ENCODE results near the gene HIPK3.
"Not testable (repeated sequence)": the region's sequence is repeated elsewhere in the genome, so short reads cannot be mapped to it uniquely, and the experiment has no call there.

The HIPK3 gene

DNA sequence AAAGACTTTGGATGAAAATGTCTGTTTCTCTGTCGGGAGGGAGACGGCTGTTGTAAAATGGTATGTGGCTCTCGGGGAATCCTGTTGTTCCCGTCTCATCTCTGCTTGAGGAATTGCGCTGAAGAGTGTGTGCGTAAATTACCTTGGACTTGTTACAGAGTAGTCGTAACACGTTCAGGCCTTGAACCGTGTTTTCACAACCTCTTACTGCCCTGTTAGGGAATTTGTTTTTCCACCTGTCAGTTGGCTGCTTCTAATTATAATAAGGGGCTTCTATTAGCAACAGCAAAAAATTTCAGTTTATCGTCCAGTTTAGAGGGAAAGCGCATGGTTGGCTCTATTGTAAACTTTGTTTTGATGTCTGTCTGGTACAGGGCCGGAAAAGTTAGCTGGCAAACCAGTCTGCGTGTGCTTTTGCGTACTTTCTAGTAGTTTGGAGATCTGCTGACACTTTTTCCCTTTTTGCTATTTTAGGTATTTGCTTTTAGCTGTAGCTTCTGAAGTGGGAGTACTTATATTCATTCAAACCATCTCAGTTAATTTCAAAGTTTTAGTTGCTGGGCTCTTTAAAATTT lies 1.5 kb downstream of the HIPK3 start:
- no peak for DNase-seq (ENCODE audit: low read depth)

DNA sequence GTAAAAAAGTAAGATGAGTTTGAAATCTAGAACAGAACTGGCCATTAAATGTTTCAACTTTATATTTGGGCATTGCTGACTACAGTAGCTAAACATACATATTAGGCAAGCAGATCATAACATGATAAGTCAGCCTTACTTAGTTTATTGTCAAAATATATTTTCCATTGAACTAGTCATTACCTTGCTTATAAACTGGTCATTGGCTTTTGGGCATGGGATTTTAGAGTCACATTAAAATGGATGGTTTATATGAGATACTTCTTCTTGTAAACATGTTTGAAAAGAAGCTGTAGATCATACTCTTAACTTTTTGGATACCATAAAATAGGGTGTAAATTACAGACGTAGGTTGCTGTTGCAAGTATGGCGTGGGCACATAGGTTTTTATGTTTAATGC lies 2.7 kb downstream of the HIPK3 start:
- DNase-seq (ENCODE audit: low read depth) = no peak

DNA sequence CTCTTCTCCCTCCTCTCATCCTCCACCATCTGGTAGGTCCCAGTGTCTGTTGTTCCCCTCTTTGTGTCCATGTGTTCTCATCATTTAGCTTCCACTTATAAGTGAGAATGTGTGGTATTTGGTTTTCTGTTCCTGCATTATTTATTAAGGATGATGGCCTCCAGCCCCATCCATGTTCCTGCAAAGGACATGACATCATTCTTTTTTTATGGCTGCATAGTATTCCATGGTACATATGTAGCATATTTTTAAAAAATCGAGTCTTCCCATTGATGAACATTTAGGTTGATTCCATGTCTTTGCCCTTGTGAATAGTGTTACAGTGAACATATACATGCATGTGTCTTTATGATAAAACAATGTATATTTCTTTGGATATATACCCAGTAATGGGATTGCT lies 4.2 kb downstream of the HIPK3 start:
- DNase-seq (ENCODE audit: low read depth) = not testable (repeated sequence)

DNA sequence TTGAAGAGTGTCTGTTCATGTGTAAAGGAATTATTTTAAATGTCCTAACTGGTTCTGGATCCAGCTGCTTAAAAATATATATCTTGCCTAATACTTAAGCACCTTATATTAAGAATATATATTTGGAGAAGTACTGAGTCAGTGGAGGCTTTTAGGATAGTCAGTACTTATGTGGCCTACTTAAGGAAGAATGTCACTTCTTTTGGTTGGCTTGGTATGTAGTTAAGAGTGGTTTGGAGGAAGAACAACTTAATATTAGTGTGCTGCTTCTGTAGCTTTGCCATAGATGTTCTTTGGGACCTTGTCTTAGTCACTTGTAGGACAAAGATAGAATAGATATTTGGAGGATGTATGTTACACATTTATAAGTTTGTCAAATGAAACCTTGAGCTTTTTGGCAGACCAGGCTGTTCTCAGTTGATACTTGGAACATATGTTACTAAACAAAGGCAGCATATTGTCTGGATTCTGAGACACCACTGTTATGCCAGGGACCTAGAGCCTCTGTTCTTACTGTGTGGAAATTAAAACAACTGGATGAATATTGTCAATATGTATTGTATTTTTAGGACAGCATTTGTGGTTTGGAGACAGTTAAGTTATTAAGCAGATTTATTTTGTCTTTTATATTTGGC lies 4.9 kb downstream of the HIPK3 start:
- DNase-seq (ENCODE audit: low read depth) = no peak

DNA sequence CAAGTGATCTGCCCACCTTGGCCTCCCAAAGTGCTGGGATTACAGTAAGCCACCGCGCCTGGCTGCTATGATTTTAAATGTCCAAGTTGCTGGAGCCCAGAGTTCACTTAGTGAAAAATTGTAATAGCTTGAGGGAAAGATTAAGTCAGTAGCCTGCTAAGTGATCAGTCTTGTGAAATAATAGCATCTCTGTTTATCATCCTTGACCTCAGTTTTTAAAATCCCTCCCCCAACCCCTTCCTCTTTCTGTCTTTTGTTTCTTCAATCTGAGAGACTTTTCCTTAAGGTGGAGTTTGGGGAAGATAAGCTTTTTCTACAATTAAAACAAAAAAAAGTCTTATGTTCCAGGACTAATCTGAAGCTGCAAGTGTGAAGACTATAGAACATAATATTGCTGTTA lies 6.4 kb downstream of the HIPK3 start:
- DNase-seq (ENCODE audit: low read depth) = no peak

DNA sequence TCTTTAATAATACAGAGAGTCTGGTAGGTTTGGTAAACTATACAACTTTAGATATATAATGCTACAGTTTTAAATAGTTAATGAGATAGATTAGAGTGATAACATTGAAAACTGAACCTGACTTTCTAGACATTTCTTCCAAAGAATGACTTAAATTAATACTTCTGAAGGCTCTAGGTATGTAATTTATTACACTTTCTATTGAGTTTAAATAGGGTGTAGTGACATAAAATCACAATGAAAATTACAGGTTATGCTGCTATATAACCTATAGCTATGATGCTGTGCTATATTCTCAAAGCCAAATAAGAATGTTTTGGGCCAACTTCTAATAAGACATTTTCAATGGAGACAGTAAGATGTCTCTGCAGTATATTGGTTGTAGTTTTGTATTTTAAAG lies 7.7 kb downstream of the HIPK3 start:
- DNase-seq (ENCODE audit: low read depth) = no peak

DNA sequence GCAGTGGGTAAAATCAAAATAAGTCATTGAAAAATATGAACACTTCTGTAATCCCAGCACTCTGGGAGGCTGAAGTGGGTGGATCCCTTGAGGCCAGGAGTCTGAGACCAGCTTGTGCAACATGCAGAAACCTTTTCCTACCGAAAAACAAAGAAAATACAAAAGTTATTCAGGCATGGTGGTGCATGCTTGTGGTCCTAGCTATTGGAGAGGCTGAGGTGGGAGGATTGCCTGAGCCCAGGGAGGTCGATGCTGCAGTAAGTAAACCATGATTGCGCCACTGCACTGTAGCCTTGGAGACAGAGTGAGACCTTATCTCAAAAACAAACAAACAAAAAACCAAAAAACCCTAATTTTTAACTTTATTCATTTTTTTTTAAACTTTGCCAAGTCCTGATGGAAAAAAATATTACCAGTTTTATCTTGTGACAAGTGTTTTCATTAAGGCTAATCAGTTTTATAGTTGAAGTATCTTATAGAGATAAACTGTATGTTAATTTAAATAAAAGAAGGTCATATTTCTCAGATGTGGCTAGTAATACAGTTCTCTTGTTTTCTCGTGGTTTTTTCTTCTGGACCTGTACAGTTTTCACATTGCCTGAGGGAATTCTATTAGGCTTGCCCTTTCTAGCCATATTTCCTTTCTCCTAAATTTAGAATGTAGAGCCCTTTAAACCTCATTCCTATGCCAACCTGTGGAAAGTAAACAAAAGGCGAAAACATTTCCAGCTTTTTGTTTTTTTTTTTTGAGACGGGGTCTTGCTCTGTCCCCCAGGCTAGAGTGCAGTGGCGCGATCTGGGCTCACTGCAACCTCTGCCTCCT lies 9.4 kb downstream of the HIPK3 start:
- DNase-seq (ENCODE audit: low read depth) = no peak

DNA sequence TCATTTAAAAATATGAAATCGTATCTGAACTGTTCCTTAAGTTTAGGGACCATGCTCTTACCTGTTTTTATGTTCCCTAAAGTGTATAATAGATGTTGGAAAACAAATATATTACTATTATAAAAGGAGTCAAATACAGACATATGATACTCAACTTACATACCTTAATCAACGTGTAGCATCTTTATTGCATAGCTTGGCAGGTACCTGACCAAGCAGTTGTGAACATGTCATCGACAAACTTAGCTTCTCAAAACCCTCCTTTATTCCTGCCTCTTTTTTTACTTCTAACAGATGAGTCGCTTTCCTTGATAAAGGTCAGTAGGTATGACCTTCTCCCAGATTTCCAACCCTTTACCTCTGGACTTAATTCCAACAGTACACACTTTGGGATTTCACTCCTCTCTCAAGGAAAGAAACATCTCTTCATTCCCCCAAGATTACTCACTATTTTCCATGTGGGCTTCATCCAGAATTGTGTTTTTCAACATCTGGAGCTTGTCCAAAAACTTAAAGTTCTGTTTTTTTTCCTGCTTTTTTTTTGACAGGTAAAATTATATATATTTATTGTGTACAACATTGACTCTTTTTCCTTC lies 11.9 kb downstream of the HIPK3 start:
- no peak for DNase-seq (ENCODE audit: low read depth)

DNA sequence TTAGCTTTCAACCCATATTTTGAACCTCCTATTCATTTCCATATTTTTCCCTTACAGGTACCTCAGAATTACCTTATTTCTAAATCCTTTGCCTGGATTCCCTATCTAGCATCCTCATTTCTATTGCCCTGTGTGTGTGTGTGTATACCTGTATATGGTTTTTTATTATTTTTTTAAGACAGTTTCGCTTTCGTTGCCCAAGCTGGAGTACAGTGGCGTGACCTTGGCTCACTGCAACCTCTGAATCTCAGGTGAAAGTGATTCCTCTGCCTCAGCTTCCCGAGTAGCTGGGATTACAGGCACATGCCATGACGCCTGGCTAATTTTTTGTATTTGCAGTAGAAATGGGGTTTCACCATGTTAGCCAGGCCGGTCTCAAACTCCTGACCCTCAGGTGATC lies 12.6 kb downstream of the HIPK3 start:
- no peak for DNase-seq (ENCODE audit: low read depth)

DNA sequence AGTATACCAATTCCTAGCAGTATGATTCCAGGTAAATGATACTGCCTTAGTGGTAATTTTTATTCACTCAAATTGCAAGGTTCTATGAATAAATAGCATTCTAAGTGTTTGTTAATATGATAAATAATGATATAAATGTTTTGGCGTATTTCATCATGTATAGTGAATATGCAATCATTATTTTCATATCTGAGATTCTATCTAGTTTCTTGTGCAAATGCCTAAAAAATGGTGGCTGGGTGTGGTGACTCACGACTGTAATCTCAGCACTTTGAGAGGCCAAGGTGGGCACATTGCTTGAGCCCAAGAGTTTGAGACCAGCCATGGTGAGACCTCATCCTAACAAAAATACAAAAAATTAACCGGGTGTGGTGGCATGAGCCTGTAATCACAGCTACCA lies 13.9 kb downstream of the HIPK3 start:
- DNase-seq (ENCODE audit: low read depth) = no peak

DNA sequence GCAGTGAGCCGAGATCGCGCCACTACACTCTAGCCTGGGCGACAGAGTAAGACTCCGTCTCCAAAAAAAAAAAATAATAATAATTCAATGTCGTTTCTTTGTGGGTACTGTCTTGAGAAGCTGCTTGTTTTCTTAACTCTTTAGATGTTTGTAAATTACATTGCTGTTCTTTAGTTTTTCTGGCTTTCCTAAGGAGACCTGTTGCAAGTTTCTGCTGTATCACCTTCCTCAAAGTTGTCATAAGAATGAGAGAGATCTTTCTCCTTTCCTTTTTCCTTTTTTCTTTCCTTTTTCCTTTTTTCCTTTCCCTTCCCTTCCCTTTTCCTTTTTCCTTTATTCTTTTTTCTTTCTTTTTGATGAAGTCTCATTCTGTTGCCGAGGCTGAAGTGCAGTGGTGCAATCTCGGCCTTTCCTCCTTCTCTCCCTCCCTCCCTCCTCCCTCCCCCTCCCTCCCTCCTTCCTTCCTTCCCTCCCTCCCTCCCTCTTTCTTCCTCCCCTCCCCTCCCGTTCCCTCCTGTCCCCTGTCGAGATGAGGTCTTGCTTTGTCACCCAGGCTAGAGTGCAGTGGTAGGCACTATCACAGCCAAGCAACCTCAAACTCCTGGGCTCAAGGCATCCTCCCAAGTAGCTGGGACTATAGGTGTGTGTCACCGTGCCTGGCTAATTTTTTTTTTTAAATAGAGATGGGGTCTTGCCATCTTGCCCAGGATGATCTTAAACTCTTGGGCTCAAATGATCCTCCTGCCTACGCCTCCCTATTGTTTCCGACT lies 15.3 kb downstream of the HIPK3 start:
- DNase-seq (ENCODE audit: low read depth) = no peak

DNA sequence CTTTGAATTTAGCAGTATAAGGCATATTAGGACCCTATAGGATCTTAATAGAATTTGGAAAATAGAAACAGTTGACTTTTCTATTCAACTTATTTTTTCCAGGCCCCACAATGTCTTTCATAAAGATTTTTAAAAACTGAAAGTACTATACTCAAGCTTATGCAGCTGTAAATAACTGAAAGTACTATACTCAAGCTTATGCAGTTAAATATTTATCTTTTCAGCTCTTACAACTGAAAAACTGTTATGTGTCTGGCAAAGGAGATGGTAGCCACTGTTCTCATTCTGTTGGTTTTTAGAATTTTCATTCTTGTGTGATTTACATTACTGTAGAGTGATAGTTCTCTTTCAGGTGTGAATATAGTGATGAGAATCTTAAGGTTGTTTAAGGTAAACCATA lies 16.5 kb downstream of the HIPK3 start:
- DNase-seq (ENCODE audit: low read depth) = no peak

DNA sequence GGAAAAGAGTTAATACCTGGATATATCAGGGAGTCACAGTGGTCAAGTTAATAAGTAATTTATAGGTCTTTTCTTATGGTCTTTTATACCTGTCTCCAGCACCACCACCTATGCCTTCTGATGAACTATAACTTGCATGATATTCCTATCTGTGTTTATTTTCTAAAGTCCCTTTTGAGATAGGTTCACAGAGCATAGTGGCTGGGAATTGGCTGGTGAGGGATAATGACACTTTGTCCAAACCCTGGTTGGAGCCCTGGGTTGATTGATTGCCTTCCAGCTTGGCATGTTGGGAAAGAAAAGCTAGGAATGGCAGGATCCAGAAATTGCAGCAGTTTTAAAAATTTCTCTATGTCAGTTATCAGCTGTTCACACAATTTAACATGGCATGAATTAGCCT lies 23.2 kb downstream of the HIPK3 start:
- DNase-seq (ENCODE audit: low read depth) = no peak

DNA sequence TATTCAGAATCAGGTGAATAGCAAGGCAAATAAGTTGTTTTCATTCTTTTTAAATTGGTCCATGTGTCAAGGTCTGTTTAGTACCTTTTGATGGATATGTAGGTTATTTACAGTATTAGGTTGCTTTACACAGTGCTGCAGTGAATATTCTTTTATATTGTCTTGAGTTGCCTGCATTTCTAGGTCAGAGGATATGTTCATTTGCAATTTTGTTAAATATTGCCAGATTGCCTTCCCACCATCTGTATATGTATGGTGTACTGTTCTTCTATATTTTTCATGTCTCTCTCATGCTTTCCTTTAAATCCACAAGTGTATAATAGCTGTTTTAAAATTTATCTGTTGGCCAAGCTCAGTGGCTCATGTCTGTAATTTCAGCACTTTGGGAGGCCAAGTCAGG lies 24.6 kb downstream of the HIPK3 start:
- DNase-seq (ENCODE audit: low read depth) = no peak

DNA sequence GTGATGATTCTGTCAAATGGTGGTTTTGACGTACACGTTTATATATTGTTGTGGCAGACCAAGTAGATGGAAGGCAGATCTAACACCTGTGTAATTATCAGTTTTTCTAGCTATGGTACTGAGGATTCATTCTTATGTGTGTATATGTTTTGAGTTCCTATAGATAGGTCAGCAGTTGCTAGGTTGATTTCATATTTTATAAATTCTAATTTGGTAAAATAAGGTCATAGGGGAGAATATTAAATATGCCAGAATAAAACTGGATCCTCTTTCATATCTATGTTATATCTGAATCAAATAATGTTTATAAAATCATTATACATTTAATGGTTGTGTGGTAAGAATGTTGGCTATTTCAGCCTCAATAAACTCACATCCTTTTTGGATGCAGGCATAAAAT lies 27.6 kb downstream of the HIPK3 start:
- no peak for DNase-seq (ENCODE audit: low read depth)

DNA sequence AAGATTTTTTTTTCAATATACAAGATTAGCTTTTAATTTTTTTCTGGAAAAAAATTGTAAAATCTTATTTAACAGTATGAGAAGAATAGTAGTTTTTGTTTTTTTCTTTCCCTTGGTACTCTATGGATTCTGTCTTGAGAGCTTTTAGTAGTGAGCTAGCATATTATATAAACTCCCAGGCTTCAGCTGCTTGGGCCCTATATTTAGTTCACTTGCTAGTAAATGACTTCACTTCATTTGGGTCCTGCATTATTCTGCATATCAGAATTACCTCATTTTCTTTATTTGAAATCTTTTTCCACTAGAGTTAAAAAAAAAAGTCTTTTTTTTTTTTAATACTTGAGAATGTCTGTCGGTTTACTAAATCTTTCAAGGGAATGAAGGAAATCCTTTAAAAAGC lies 33.1 kb downstream of the HIPK3 start:
- DNase-seq (ENCODE audit: low read depth) = no peak

DNA sequence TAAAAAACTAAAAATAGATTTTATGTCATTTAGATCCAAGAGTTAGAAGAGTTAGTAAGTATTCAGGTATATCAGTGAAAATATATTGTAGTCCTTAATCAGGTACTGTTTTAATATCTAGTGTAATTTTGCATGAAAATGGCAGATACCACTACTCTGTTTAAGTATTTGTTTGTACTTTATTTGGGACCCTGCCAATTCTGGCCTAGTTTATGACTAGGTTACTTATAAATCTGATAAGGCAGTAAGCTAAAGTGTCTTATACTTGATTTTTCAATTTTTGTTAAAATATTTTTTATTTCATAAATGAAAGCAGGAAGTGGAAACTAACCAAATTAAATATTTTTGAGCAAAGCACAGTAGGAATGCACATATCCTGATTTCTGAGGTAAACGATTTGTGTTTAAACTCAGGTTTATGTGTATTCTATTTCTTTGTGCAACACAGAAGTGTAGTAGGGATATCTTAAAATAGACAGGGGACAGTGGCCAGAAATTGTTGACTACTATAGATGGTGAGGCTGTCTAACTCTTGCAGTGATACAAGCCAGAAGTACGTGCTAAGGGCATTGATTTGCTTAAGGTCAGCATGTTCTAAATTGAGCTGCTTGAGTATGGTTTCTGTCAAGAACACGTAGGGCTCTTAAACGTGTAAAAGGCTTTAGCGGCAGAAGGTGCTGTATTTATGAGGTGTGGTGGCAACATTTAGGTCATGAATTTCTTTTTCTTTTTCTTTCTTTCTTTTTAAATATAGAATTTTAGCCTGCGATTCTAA lies 34.0 kb downstream of the HIPK3 start:
- no peak for DNase-seq (ENCODE audit: low read depth)

DNA sequence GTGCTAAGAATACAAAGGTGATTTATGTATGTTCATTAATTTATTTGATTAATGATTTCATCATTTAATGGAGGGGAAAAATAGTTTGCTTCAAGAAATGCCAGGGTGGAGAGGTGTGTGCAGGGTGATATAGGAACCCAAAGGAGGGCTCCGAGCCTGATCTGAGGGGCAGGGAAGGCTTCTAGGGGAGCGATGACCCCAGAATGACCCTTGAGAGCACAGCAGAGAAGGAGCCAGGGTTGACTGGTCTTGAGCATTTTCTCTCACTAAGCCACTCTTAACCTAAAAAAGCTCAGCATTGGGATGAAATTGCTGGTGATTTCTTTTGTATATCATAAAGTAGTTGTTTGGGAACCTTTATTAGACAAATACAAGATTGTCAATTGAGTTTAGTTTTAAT lies 35.1 kb downstream of the HIPK3 start:
- DNase-seq (ENCODE audit: low read depth) = no peak

DNA sequence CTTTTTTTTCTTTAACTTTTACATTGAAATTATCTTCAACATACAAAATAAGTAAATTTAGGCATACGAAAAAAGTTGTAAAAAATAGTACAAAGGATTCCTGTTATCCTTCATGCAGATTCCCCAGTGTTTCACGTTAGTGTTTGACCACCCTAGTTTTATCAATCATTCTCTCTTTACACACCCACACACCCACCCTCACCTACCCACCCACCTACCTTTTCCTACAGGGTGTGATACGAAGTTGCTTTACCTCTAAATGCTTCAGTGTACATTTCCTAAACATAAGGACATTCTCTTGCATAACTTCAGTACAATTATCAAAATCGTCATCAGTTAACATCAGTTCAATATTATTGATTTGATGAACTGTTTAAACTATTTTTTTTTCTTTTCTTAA lies 37.0 kb downstream of the HIPK3 start:
- no peak for DNase-seq (ENCODE audit: low read depth)

DNA sequence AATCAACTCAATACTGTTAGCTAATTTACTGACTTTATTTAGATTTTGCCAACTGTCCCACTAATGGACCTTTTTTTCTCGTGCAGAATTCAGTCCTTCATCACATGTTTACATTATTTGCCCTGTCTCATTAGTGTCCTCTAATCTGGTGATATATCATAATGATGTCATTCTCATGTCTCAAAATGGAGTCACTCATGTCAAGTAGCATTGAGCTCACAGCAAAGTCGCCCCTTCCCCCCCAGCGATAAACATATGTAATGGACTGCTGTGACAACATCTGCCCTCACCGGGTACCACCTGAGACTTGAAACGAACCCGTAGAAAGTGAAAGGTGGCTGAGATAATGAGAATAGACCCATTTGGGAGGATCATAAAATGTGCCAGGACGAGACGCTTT lies 37.6 kb downstream of the HIPK3 start:
- DNase-seq (ENCODE audit: low read depth) = no peak

DNA sequence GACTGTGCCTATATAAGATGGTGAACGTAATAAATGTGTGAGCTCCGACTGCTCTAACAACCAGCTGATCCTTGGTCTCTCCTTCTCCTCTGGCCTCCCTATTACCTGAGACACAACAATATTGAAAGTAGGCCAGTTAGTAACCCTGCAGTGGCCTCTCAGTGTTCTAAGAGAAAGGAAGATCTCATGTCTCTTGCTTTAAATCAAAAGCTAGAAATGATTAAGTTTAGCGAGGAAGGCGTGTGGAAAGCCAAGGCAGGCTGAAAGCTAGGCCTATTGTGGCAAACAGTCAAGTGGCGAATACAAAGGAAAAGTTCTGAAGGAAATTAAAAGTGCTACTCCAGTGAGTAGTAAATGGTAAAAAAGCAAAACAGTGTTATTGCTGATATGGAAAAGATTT lies 39.5 kb downstream of the HIPK3 start:
- DNase-seq (ENCODE audit: low read depth) = no peak

DNA sequence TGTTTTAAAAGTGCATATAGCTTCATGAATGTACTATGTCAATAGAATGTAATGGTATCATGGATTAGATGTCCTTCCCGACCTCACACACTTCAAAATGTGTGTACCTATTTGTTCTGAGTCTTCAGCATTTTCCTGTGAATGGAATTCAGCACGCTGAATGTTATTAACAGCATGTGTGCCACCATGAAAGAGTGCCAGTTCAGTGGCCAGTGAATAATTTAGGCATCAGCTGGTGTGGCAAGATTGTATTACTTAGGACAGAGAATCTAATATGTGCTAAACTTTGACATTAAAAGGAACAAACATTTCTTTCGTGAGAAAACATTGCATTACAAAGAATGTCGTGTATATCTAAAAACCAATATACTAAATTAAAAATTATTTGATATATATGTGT lies 46.4 kb downstream of the HIPK3 start:
- no peak for DNase-seq (ENCODE audit: low read depth)

Data from GM04504 (cell line).